Activated CD4-positive, alpha-beta T cell treated with anti-CD3 and anti-CD28 coated beads for 1 hour (primary cell): Measurements from ENCODE around the gene IPO5.
"Not testable (repeated sequence)": the region's sequence is repeated elsewhere in the genome, so short reads cannot be mapped to it uniquely, and the experiment has no call there.

Experiments
- DNase-seq: peaks from one replicate; pipeline ENCODE4 v3.0.0-alpha.2; 2020

IPO5 gene

GRCh38 chr13:97953376-97953970, at the start of gene IPO5:
TSS of gene IPO5 (plus strand) at chr13:97953675. CDS start at chr13:97976697, 23,022 bp downstream.
- no peak for DNase-seq

DNA sequence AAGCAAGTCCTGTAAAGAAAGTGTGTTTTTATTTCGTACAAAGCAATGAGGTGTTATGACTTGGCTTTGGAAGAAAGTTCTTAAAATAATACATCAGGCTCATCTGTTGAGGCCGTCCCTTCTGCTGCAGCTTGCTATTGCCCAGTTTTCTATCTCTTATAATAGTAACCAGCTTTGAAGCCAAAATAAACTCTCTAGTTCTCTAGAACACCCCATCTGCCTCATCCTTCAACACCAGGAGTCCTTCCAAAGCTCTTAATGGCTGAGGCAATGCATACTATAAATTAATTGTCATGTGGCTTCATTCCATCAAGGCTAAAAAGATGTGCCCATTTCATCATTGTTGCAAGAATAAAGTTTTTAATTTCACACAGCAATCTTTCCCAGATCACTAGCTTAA, 49.4 kb upstream of the IPO5 start:
- no peak for DNase-seq

DNA sequence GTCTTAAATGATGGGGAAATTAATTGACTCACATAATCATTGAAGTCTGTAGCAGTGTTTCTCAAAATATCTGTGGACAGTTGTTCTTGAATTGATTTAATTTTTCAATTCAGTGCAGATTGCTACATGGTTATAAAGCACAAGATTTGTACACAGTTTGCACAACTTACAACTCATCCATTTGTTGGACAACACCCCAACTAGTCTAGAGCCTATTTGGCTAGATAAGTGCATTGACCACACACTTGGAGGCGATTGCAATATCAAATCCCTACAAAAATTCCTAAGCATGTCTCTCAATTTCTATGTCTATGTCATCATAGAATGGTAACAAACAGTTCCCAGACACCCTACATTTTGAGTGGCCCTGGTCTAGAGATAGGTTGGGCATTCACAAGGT, 48.0 kb upstream of the IPO5 start:
- no peak for DNase-seq

DNA sequence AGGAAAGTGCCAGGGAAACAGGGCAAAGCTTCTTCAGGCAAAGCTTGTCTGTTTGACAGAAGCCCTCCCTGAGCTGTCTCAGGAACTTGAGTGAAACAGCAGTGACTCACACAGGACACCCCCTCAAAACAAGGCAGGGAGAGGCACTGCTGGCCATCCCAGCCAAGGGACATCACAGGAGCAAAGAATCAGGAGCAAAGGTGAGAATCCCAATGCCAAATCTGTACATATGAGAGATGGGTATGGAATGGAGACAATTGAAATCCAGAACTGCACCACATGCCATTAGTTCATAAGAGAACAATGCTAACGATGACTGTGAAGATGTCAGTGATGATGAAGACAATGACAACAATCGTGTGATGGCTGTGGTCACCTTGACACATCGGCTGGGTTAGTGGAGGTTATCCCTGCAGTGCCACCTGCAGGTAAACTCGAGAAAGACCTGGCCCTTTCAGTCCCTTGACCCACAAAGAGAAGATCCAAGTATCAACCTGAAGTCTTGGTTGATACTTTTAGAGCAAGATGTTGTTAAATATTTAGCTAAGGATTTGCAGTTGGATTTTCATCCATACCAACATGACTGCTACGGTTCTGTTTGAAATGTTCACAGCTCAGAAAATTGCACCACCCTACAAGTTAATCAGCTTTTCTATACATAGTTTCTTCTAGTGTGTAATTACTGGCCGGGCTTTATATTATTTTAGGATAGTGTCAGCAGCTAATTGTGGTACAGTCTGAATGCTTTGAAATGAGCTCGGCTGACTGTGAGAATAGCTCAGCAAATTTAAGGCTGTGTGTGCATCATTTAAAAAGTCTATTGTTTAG, 42.0 kb upstream of the IPO5 start:
- DNase-seq = no peak

- no peak for DNase-seq
Measured at GRCh38 chr13:97912139-97912535, 41.3 kb upstream of the IPO5 start.

DNA sequence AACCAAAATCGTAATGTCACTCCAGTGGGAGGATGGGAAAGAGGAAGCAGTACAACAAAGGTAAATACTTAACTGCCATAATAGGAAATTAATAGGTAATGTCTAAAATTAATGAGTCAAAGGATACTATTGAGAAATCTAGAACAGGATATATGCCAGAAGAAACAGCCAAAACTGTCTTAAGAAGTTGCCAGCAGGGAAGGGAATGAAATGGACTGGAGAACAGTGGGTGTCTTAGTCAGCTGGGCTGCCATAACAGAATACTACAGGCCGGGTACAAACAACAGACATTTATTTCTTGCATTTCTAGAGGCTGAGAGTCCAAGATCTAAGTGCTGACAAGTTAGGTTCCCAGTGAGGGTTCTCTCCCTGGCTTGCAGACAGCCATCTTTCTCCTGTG, 40.3 kb upstream of the IPO5 start:
- DNase-seq = no peak

GRCh38 chr13:97914540-97914939, 38.9 kb upstream of the IPO5 start:
- DNase-seq = no peak

DNA sequence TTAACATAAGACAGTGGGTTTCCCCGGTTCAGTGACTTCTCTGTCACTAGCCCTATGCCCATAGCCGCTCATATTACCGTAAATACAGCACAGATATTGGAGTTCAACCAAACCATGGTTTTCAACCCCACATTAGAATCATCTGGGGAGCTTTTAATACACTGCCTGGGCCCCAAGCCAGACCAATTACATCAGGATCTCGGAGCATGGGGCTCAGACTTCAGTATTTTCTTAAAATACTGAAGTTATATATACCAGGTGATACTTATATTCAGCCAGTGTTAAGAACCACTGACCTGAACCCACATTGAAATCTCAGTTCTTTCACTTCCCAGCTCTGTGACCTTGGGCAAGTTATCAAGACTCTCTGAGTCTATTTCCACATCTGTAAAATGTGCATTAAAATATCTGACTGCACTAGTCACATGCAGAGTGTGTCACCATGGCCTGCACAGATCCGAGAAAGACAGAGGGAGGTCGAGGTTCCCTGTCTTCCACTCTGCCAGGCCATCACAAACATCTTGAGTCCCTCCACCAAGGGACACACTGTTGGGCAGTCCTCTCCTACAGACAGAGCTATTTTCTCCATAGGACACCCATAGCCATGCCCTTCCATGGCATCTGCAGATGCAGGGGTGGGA, 32.2 kb upstream of the IPO5 start:
- DNase-seq = no peak

DNA sequence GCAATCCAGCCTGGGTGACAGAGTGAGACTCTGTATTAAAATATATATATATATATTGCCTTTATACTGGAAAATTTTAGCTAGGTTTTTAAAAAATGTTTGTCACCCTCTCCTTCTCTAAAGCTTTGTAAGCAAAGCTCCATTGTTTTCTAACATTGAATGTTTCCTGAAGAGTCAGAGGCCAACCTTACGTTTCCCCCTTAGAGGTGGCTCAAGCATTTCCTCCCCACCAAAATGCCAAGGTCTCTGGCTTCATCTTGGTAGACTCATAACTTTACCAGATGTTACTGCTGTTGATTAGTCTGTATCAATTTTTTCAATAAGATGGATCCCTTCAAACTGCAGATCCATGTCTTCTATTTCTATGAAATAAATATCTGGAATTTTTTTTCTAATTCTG, 25.2 kb upstream of the IPO5 start:
- no peak for DNase-seq

- DNase-seq = no peak
Measured at GRCh38 chr13:97932036-97932435, 21.4 kb upstream of the IPO5 start.

GRCh38 chr13:97932647-97933046, 20.8 kb upstream of the IPO5 start:
- no peak for DNase-seq

DNA sequence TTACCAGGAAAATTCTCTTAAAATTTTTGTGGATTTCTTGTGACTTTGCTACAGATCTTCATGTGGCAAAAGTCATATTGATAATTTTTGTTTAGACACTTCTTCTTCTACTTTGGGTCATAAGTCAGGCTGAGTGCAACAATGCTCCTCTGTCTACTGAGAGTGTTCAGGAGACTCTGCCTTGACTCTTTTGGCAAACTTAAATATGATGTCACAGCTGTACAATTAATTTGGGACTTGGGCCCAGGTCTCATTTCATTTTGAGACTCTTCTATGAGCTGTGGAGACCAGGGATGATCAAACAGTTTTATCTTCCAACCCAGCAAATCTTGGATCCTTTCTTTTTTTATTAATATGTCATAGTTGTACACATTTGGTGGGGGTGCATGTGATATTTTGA, 19.7 kb upstream of the IPO5 start:
- DNase-seq = no peak

DNA sequence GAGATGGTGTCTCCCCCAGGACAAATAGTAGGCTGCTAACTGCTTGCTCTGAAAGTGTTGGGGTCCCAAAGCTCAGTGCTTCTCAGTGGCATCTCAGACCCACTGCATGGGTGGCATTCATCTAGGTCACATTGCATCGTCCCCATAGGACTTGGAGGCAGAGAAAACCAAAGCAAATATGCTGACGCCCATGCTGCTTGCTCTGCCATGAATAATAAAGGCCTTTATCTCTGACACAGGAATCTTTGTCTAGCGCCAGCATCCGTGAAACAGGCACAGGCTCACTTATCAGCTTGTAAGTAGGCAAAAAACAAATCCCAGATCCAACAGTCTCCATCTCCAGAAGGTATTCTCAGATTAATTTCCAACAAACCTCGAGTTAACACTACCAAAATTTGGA, 18.9 kb upstream of the IPO5 start:
- no peak for DNase-seq

DNA sequence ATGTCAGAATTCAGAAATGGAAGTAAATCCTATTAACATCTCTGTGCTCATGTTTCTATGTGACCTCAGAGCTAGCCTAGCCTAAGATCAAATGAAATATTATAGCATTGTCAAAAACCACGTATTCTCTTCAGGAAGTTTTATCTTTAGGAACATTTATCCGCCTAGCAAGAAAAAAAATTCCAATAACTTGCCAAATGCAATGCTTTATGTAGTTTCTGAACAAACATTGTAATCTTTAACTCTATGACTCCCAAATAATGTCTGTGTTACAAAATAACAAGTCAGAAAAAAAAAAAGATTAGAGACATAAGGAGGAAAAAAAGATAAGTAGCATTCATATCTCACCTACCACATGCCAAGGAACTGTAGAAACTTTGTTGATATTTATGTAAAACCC, 18.4 kb upstream of the IPO5 start:
- no peak for DNase-seq

GRCh38 chr13:97936036-97936435, 17.4 kb upstream of the IPO5 start:
- no peak for DNase-seq

DNA sequence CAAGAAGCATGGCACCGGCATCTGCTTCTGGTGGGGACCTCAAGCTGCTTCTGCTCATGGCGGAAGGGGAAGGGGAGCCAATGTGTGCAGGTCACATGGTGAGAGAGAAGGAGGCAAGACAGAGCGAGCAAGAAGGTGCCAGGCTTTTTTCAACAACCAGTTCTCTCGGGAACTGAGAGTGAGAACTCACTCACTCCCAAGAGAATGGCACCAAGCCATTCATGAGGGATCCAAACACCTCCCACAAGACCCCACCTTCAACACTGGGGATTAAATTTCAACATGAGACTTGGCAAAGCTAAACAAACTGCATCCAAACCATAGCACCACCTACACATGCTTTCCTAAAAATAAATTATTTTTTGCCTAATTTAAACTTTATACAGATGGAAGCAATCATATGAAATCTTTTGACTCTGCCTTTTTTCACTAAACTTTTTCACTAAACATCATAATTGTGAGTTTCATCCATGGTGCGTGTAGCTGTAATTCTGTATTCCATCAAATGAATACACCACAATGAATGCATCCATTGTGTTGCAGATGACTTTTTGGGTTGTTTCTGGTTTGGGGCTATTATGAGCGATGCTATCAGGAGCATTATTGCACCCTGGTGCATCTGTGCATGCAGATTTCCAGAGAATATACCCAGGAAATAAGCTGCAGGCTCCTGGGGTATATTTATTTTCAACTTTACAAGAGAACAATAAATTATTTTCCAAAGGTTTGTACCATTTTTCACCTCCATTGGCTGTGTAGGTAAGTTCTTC, 14.6 kb upstream of the IPO5 start:
- no peak for DNase-seq

DNA sequence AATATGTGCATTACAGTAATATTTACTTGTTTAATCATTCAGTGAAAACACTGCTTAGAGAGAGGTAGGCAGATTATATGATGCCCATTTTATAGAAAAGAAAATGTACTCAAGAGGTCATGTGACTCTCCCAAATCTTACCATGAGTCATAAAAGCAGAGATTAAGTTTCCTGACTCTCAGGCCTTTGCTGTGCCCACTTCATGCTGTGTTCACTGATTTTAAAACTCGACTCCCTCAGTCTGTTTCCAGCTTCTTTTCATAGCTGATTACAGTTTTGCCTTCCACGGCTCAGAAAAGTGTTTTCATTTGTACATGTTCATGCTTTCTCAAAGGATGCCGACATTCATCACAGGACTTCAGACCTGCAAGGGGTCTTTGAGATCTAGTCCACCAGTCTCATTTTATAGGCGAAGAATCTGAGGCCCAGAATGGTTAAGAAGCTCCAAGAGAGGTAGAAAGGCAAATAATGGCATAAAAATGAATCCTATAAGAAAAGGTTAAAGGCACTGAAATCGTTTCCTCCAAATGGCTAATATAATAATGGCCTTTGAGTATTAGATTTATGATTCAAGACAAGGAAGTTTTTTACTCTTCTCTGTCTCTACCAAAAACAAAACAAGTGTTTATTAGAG, 9.0 kb upstream of the IPO5 start:
- no peak for DNase-seq

DNA sequence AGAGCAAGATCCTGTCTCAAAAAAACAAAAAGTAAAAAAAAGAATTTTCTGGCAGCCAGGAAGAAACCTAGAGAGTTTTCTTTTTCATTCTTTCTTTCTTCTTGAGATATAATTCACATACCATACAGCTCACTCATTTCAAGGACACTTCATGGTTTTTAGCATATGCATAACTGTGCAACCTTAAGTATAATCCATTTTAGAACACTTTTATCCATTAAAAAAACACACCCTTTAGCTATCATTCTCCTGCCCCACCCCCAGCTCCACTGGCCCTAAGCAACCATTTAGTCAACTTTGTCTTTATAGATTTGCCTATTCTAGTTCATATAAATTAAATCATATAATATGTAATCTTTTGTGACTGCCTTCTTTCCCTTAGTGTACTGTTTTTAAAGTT, 8.1 kb upstream of the IPO5 start:
- no peak for DNase-seq

DNA sequence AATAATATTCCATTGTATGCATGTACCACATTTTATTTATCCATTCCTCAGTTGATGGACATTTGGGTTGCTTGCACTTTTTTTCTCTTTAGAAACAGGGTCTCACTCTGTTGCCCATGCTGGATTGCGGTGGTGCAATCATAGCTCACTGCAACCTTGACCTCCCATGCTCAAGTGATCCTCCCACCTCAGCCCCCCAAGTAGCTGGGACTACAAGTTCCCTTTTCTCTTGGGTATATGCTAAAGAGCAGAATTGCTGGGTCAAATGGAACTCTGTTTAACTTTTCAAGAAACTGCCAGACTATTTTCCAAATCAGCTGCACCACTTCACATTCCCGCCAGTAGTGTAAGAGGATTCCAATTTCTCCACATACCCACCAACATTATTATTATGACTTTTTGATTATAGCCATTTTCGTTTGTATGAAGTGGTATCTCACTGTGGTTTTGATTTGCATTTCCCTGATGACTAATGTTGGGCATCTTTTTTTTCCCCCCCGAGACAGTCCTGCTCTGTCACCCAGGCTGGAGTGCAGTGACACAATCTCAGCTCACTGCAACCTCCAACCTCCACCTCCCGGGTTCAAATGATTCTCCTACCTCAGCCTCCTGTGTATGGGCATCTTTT, 7.6 kb upstream of the IPO5 start:
- DNase-seq = no peak

- DNase-seq = no peak
Measured at GRCh38 chr13:97946951-97947588, 6.4 kb upstream of the IPO5 start.

DNA sequence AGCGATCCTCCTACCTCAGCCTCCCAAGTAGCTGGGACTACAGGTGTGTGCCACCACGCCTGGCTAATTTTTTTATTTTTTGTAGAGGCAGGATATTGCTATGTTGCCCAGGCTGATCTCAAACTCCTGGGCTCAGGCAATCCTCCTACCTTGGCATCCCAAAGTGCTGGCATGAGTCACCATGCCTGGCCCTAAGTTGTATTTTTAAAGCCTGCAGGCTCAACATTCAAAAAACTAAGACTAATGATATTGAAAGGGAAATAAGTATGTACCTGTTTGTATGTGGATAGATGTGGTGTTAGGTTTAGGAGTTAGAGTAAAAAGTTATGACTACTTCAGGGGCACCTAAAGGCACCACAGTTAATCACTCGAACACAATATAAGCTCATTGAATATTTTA, 5.4 kb upstream of the IPO5 start:
- no peak for DNase-seq

DNA sequence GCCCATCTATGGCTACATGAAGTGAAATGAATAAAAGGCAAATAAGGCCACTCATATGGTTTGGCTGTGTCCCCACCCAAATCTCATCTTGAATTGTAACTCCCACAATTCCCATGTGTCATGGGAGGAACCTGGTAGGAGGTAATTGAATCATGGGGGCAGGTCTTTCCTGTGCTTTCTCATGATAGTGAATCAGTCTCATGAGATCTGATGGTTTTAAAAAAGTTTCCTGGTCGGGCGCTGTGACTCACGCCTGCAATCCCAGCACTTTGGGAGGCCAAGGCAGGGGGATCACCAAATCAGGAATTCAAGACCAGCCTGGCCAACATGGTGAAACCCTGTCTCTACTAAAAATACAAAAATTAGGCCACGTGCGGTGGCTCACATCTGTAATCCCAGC, 4.2 kb upstream of the IPO5 start:
- not testable (repeated sequence) for DNase-seq
